PC-9 (cell line): ENCODE measurements around the gene MARK2. TPM values are rescaled to one million over a fixed set of nuclear protein-coding genes. Genes with fewer than 3 reads are reported as not detected.
A peak's percentile ranks its signal among the peaks of the same experiment; 100 is the strongest.

Experiments
- BruUV-seq: library from RNA; stranded (reverse); fragments of 400-500 nt; replicated peaks from 2 replicates; lab custom pipeline; 2021; lab: Mats Ljungman, UMichigan
- CTCF ChIA-PET: fragments of 300-600 bp; sonication (Branson Sonifier 250); formaldehyde crosslinking; loops from one replicate; lab custom pipeline; 2022; ENCODE audit warnings: antibody characterized with exemption; lab: Charles Lee
- POLR2A ChIA-PET: fragments of 300-600 bp; sonication (Branson Sonifier 250); formaldehyde crosslinking; loops from one replicate; lab custom pipeline; 2022; ENCODE audit warnings: antibody characterized with exemption; ENCODE audit not compliant: unreplicated experiment; lab: Charles Lee
- DNase-seq, 2 experiments: peaks; one replicate each; pipeline versions ENCODE4 v3.0.0 to v3.0.0-alpha.2; 2015 to 2022; ENCODE audit warnings: mixed read lengths in 1 of 2
- H2AFZ ChIP-seq: fragments of 200-600 bp; sonication (generic); 2 replicates; pipeline ENCODE4 v1.8.1; 2017; ENCODE audit warnings: antibody characterized with exemption
- H3F3A ChIP-seq: fragments of 200-600 bp; sonication (generic); 2 replicates; pipeline ENCODE4 v1.8.1; 2017; ENCODE audit warnings: antibody characterized with exemption, mild to moderate bottlenecking, low read depth; ENCODE audit not compliant: insufficient read depth
- H3K27ac ChIP-seq: fragments of 200-600 bp; sonication (generic); 2 replicates; pipeline ENCODE4 v1.6.1; 2016; ENCODE audit warnings: mixed run types
- H3K27me3 ChIP-seq: fragments of 200-600 bp; sonication (generic); 2 replicates; pipeline ENCODE4 v1.6.1; 2016; ENCODE audit warnings: low read depth, mixed run types; ENCODE audit not compliant: insufficient read depth
- H3K36me3 ChIP-seq: fragments of 200-600 bp; sonication (generic); 2 replicates; pipeline ENCODE4 v1.6.1; 2016; ENCODE audit warnings: low read depth, mixed run types
- H3K4me1 ChIP-seq: fragments of 200-600 bp; sonication (generic); replicated peaks from 2 replicates; pipeline ENCODE4 v1.6.1; 2016; ENCODE audit warnings: mixed run types; ENCODE audit not compliant: insufficient read depth
- H3K4me2 ChIP-seq: fragments of 200-600 bp; sonication (generic); 2 replicates; pipeline ENCODE4 v1.6.1; 2017; ENCODE audit warnings: mixed run types
- H3K4me3 ChIP-seq: fragments of 200-600 bp; sonication (generic); 2 replicates; pipeline ENCODE4 v1.6.1; 2016; ENCODE audit warnings: mixed run types
- H3K79me2 ChIP-seq: fragments of 200-600 bp; sonication (generic); 2 replicates; pipeline ENCODE4 v1.6.1; 2017; ENCODE audit warnings: low read depth, mixed run types
- H3K9me2 ChIP-seq: fragments of 200-600 bp; sonication (generic); 2 replicates; pipeline ENCODE4 v1.8.1; 2017; ENCODE audit warnings: mild to moderate bottlenecking; ENCODE audit not compliant: insufficient read depth
- H3K9me3 ChIP-seq: fragments of 200-600 bp; sonication (generic); 2 replicates; pipeline ENCODE4 v1.8.1; 2016; ENCODE audit warnings: low read depth; ENCODE audit not compliant: insufficient read depth
- H4K20me1 ChIP-seq: fragments of 200-600 bp; sonication (generic); 2 replicates; pipeline ENCODE4 v1.8.1; 2017; ENCODE audit not compliant: insufficient read depth
- CTCF ChIP-seq: fragments of 200-600 bp; sonication (generic); conservative IDR thresholded peaks from 2 replicates; pipeline ENCODE4 v1.6.1; 2017; ENCODE audit warnings: mixed run types, antibody characterized with exemption, mild to moderate bottlenecking, moderate library complexity
- EZH2 ChIP-seq: fragments of 200-600 bp; sonication (generic); IDR thresholded peaks from 2 replicates; pipeline ENCODE4 v1.8.0; 2017; ENCODE audit warnings: antibody characterized with exemption, low read depth
- intact Hi-C: fragments of 100-400 bp; cut with micrococcal nuclease; formaldehyde crosslinking; loops from one replicate; pipeline ENCODE4 v1.10.0; 2022; ENCODE audit not compliant: unreplicated experiment
- total RNA-seq: library from RNA; stranded (reverse); gene quantifications from 2 replicates; pipeline ENCODE4 v1.2.3, GENCODE V29; 2021

MARK2 gene
- total RNA-seq, 1 experiment from 2014 or later = 65.0 TPM

- H3K27me3 ChIP-seq = no peaks in the 10 kb centered on the region
- no peak for TF ChIP-seq CTCF
- no peak for TF ChIP-seq EZH2
- peaks cover 12% of the 10 kb centered on the region; the same call in 1 of the 2 replicates for H4K20me1 ChIP-seq
- no peaks in the 10 kb centered on the region for H3K9me2 ChIP-seq
- no peaks in the 10 kb centered on the region for H3K36me3 ChIP-seq
- peaks cover 17% of the 10 kb centered on the region for H3K4me1 ChIP-seq
- no TSS peak for BruUV-seq
- intact Hi-C loops = no loop called here
- CTCF ChIA-PET = interaction anchor here (0.7 kb wide), 1 partner anchor 22 kb away, joined by 6 read pairs; no protein-coding TSS in a partner anchor
- H3K27ac ChIP-seq = no peak overlapping the region
- peaks cover 6% of the 10 kb centered on the region; the same call in 1 of the 2 replicates for H3F3A ChIP-seq
- no peak for DNase-seq
- no peak overlapping the region for H3K4me3 ChIP-seq
- POLR2A ChIA-PET = no interaction called here
- H3K9me3 ChIP-seq = no peaks in the 10 kb centered on the region
- H2AFZ ChIP-seq = no peak overlapping the region
- H3K79me2 ChIP-seq = peaks cover 29% of the 10 kb centered on the region
- no peak overlapping the region for H3K4me2 ChIP-seq
Observed at GRCh38 chr11:63811522-63811921, 27.4 kb upstream of the MARK2 start.

- no peaks in the 10 kb centered on the region for H3K9me3 ChIP-seq
- peaks cover 17% of the 10 kb centered on the region for H3K4me1 ChIP-seq
- no TSS peak for BruUV-seq
- no peaks in the 10 kb centered on the region for H3K9me2 ChIP-seq
- peak within 1 kb of the TSS; percentile 98 for H2AFZ ChIP-seq
- H3K4me2 ChIP-seq = peak within 1 kb of the TSS; percentile 99
- CTCF ChIA-PET = no interaction called here
- POLR2A ChIA-PET = interaction anchor here (0.6 kb wide), 1 partner anchor 79 kb away, joined by 3 read pairs; no protein-coding TSS in a partner anchor
- intact Hi-C loops = loop anchor here (1.0 kb wide), 2 partner anchors 9 to 45 kb away; partner anchors contain the start of gene ZFTA
- 0 out of 2 replicates have a peak, but pooled peaks cover 2% of the 10 kb centered on the region for H3K36me3 ChIP-seq
- DNase-seq = peak in 1 of 2 experiments; percentile 84
- H3K4me3 ChIP-seq = peak within 1 kb of the TSS; percentile 99
- no peaks in the 10 kb centered on the region for H3K27me3 ChIP-seq
- H3K79me2 ChIP-seq = peaks cover 34% of the 10 kb centered on the region
- H4K20me1 ChIP-seq = peaks cover 14% of the 10 kb centered on the region; the same call in 1 of the 2 replicates
- TF ChIP-seq EZH2 (no peak), CTCF (no peak)
- H3K27ac ChIP-seq = no peak within 1 kb of the TSS
- peaks cover 6% of the 10 kb centered on the region; the same call in 1 of the 2 replicates for H3F3A ChIP-seq
Observed at GRCh38 chr11:63813035-63813562, 25.8 kb upstream of the MARK2 start, which contains the start of gene SPINDOC. Gene SPINDOC (plus strand): TSS chr11:63813456. CDS start chr11:63813687, 231 bp downstream.

DNA sequence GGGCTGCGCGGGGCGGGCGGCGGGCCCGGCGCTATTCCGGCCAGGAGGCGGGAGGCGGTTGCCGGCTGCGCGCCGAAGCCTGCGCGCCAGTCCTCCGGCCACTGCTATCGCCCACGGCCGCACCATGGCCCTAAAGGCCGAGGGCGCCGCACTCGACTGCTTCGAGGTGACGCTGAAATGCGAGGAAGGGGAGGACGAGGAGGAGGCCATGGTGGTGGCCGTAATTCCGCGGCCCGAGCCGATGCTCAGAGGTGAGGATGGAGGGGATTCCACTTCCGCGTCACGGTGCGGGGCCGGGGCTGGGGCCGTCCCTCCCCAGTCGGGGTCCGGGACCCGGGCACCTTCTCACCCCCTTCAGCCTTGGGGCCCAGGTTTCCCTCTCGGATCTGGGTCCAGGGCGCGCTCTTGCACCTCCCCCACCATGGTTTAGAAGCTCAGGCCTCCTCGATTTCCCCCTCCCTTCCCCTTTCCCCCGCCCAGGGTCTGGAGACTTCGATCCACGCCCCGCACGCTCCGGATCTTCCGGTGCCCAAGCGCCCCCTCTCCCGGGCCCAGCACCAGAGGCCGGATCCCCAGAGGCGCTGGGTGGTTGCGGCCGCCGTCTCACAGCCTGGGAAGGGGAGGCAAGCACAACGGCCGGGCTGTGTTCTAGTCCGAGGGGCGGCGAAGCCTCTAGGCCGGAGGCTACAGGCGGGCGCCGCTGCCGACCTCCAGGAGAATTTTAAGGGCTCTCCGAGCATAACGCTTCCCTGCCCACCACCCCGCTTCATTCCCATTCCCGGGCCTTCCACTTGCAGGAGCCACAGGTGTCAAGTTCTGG, 25.1 kb upstream of the MARK2 start:
- intact Hi-C loops = loop anchor here (1.0 kb wide), 2 partner anchors 9 to 45 kb away; partner anchors contain the start of gene ZFTA
- CTCF ChIA-PET = interaction anchor here (0.6 kb wide), 2 partner anchors 25 to 121 kb away, joined by 3 to 5 read pairs; partner anchors contain the start of gene MARK2
- Histone ChIP-seq H3K27me3 (no peaks in the 10 kb centered on the region), H3K9me3 (no peaks in the 10 kb centered on the region), H3K4me3 (peak overlapping the region; percentile 99), H3K79me2 (peaks cover 34% of the 10 kb centered on the region), H3K9me2 (no peaks in the 10 kb centered on the region), H3K4me1 (peaks cover 17% of the 10 kb centered on the region), H3F3A (peaks cover 6% of the 10 kb centered on the region; the same call in 1 of the 2 replicates), H3K4me2 (peak overlapping the region; percentile 80), H4K20me1 (peaks cover 14% of the 10 kb centered on the region; the same call in 1 of the 2 replicates), H3K36me3 (0 out of 2 replicates have a peak, but pooled peaks cover 4% of the 10 kb centered on the region), H2AFZ (peak overlapping the region; percentile 98), H3K27ac (no peak overlapping the region)
- no peak for TF ChIP-seq CTCF
- no peak for TF ChIP-seq EZH2
- POLR2A ChIA-PET = interaction anchor here (0.6 kb wide), 1 partner anchor 78 kb away, joined by 3 read pairs; no protein-coding TSS in a partner anchor
- BruUV-seq = no TSS peak
- peak in 1 of 2 experiments; percentile 50 for DNase-seq
